ENCODE data around the gene AGTR1.
"Not testable (repeated sequence)": the region's sequence is repeated elsewhere in the genome, so short reads cannot be mapped to it uniquely, and the experiment has no call there.

Gene AGTR1

DNA sequence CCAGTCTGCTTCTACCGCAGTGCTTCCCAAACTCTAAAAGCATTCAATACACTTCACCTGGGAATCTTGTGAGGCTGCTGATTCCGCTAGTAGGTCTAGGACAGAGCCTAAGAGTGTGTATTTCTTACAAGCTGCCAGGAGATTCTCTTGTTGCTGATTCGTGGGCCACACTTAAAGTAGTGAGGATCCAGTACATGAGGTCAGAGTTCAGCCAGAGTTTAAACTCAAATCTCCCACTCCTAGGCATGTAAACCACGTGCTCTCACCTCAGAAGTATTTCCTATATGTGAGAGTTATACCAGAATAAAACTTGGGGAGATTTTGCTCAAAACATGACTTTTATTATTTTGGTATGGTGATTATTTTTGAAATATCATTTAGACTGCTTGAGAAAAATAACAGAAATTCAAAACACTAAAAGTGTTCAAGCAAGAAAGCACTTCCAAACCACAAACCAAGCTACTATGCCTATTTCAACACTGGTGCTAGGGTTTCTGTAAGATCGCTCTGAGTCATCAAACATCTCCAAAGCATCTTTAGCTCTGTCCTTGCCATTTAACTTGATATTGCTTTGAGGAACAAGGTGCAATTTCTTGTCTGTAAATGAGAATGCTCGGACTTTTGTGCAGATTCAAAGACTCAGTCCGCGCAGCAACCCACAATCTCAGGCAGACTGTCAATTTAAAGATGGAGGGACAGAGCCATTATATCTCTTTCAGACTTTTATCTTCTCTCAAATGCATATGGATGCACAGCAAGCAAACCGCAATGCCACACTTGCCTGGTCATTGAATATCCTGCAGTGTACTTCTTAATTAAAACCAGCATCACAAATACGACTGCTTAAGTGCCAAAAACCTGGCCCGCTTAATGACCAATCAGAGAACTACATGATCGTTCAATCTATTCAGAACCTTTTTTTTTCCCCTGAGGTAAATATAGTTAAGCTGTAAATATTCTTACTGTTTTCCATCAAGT is 59.8 kb downstream of the AGTR1 start:
- DNase-seq (ENCODE audit: low read depth in 4 of 4, low spot score in 1 of 4), result no peak

DNA sequence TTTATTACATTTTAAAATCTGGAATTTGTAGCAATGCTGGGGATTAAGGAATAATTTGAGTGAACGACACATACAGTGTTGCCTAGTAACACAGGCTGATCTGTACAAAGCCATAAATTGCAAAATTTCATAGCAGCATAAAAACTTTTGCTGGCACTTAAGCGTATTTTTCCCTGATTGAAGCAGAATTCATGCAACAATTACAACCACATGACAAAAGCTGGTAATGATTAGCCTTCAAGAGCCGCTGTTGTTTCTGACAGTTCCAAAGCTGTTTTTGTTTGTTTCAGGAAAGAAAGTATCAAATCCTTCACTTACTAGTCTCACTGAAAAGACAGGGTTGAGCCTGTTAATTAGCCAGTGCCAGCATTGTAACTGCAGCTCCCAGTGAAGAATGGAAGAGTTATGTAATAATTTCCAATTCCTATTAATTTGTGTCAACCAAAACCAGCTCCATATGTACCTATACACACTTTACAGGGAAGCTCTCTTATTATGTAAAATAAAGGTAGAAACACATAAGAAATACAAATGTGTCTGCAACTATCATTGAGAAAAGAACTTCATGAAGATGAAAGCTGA is 60.7 kb downstream of the AGTR1 start:
- no peak for DNase-seq (ENCODE audit: low read depth in 4 of 4, low spot score in 1 of 4)

DNA sequence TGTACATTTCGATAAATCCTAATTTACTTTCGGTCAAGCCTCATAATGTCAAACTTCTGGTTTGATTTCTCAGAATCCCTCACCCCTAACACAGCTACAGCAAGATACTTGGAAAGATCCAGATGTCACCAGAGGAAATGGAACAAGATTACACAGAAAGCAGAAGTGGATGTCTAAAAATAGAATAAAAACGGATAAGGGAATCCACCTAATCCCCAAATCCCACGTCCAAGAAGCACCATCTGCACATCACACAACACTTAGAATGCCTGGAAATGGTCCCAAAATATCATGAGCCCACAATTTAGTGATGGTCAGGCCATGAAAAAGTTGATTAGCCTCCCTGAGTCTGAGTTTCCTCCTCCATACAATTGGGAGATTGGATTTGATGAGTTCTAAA is 61.7 kb downstream of the AGTR1 start:
- no peak for DNase-seq (ENCODE audit: low read depth in 4 of 4, low spot score in 1 of 4)

DNA sequence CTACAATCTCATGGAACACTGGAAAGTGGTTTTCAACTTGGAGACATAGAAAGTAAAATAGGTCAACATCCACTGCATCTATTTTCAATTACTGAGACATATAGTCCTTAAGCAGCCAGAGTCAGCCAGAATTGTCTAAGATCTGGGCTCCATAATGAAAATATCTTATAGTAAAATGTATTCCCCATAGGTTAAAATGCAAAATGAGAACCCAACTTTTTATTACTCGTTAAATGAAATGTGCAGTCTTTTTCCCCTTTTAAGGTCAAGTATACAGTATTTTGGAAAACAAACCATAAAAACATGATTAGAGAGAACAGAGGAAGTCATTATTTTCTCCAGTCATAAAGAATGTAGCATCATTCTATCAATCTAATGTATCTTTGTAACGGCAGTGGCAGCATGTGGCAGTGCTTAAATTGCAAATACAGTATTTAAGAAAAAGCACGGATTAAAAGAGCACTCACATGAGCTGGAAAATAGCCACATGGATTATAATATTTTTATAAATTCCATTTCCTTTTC is 65.5 kb downstream of the AGTR1 start:
- DNase-seq (ENCODE audit: low read depth in 4 of 4, low spot score in 1 of 4), result no peak

DNA sequence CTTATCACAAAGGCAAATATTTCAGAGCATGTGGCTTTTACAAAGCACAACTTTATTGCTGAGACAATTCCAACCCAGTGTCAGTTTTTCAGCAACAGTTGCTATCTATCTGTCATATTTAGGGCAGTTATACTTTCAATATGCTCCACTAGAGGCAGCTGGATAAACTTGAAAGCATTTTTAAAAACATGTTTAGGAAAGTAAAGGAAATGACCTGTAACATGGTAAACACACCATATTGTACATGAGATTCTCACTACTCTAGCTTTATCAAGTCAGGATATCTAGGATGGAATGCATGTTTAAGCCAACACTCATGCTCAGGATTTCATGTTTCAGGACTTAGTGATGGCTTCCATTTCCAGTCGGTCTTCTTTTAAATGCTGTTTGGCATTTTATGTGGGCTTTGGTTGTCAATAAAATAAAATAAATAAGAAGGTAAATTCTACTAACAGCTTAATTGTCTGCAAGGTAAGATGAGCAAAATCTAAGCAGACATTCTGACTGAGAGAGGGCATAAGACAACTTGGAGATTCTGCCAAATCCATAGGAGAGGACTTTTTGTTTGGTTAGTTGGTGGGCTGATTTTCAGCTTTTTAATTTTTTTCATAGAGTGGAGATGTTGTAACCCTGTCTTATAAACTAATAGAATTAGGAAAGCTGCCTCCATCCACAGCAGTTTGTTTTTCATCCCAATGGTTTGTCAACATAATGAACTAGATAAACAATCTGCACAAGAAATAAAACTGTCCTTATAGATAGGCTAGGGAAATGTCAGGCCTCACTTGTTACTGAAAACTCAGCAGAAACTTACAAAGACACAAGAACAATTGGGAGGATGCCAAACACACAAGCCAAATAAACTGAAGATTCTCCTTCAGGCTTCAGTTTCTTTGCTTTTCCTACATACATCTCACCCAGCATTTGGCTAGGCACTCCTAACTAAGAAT is 66.6 kb downstream of the AGTR1 start:
- DNase-seq (ENCODE audit: low read depth in 4 of 4, low spot score in 1 of 4), result no peak

DNA sequence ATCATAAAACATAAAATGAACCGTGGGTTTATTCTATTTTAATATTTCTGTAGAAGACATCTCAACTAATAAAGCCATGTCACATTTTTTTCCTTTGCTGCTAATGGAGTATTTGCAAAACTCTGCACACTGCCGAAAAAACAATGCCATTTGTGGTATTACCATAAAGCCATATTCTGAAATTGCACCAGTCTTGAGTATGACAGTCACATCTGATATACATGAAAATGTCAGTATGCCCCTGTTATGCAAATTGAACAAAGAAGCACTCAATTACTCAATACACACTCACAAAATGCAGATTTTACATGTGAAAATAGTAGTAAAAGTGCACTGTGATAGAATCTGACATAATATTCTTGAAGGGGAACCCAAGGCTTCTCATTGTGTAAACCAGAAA is 74.7 kb downstream of the AGTR1 start:
- no peak for DNase-seq (ENCODE audit: low read depth in 4 of 4, low spot score in 1 of 4)

DNA sequence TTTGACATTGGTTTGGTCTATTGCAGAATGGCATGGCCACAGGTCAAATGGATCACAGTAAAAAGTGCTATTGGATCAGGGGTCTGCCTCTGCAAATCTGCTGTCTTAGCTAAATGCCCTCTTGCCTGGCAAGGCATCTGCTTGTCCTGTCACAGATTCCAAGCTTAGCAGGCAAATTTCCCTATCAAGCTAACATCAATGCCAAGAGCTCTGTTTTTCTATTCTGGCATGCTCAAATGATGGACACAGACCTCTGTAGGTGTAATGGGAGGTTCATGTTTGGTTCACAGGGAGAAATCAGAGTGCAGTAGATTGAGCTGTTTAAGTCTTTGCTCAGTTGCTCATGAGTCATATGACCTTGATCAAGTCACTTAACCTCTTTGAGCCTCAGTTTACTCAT is 75.1 kb downstream of the AGTR1 start:
- no peak for DNase-seq (ENCODE audit: low read depth in 4 of 4, low spot score in 1 of 4)

DNA sequence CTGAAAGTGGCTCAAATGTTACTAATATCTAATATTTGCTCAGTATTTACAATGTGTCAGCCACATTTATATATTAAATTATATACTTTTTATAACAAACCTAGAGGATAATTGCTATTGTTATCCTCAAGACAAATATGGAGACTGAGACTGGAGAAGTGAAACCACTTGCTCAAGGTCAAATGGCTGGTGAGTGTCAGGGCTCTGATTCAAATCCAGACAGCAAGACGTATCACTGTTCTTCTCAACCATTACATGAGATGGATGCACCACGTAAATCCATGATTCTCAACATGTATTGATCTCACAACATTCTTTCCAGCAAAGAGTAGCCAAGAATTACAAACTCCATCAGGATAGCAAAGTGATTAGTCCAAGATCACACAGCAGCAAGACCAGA is 76.1 kb downstream of the AGTR1 start:
- no peak for DNase-seq (ENCODE audit: low read depth in 4 of 4, low spot score in 1 of 4)

DNA sequence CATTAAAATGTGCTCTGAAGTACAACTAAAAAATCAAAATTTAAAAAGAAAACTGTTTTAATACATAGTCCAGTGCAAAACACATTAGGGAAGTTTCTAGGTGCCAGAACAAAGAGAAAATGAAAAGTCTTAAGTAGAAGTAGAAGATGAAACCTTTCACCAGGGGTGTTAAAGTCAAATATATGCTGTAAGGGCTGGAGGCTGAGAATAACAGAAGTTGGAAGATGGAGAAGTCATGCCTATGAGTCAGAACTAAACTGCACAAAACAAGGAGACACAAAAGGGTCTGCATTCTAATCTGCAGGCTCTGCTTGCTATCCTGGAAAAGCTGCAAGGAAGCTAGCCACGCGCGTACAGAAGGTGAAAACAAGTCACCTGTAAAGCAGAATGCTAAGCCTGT is 81.2 kb downstream of the AGTR1 start:
- no peak for DNase-seq (ENCODE audit: low read depth in 4 of 4, low spot score in 1 of 4)

DNA sequence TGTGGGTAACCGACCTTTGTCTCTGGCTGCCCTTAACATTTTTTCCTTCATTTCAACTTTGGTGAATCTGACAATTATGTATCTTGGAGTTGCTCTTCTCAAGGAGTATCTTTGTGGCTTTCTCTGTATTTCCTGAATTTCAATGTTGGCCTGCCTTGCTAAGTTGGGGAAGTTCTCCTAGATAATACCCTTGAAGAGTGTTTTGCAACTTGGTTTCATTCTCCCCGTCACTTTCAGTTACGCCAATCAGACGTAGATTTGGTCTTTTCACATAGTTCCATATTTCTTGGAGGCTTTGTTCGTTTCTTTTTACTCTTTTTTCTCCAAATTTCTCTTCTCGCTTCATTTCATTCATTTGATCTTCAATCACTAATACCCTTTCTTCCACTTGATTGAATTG is 87.3 kb downstream of the AGTR1 start:
- not testable (repeated sequence) for DNase-seq (ENCODE audit: low read depth in 4 of 4, low spot score in 1 of 4)

DNA sequence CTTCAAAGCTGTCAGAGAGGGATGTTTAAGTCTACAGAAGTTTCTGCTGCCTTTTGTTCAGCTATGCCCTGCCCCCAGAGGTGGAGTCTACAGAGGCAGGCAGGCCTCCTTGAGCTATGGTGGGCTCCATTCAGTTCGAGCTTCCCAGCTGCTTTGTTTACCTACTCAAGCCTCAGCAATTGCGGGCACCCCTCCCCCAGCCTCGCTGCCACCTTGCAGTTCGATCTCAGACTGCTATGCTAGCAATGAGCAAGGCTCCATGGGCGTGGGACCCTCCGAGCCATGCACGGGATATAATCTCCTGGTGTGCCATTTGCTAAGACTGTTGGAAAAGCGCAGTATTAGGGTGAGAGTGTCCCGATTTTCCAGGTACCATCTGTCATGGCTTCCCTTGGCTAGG is 88.5 kb downstream of the AGTR1 start:
- not testable (repeated sequence) for DNase-seq (ENCODE audit: low read depth in 4 of 4, low spot score in 1 of 4)

DNA sequence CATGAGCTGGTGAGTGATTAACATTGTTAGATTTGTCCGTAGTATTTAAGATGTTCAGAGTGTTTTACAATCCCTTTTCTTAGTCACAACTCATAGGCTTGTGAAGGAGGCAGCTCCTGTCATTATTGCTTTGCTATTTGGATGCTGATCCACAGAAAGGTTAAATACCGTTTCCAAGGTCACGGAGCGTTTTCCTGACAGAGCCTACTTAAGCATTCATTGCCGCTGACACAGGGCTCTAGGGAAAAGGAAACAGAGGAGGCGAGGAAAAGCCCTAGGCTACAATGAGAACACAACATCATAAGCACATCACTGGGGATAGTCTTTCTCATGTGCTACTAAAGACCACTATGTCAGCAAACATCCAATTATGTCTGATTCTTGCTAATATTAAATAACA is 91.4 kb downstream of the AGTR1 start:
- DNase-seq (ENCODE audit: low read depth in 4 of 4, low spot score in 1 of 4), result no peak

DNA sequence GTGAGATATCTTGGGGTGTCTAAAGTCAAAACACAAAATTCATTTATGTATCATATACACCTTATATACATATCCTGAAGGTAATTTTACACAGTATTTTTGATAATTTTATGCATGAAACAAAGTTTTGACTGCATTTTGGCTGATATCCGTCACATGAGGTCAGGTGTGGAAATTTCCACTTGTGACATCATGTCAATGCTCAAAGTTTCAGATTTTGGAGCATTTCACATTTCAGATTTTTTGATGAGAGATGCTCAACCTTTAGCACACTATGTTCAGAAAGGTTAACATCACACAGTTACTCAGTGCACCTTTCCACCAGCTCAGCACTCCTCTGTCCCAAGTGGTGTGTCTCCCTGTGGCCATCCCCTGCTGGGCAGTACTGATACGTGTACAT is 92.2 kb downstream of the AGTR1 start:
- DNase-seq (ENCODE audit: low read depth in 4 of 4, low spot score in 1 of 4), result no peak

DNA sequence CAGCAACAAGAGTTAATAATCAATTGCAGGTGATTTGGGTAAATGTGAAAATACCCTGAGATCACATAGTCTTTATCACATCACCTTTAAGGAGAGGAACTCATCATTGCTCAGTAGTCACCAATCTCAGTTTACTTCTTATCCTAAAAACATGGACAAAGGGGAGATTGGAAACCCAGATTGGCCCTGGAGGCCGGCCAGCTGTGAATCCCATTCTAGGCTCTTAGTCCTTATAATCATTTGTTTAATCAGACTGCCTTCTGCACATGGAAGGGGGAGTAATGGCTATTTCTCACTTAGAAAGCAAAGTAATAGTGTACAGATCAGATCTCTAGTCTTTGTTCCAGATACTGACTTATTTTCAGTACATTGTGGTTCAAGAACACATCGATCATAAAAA is 92.7 kb downstream of the AGTR1 start:
- no peak for DNase-seq (ENCODE audit: low read depth in 4 of 4, low spot score in 1 of 4)

DNA sequence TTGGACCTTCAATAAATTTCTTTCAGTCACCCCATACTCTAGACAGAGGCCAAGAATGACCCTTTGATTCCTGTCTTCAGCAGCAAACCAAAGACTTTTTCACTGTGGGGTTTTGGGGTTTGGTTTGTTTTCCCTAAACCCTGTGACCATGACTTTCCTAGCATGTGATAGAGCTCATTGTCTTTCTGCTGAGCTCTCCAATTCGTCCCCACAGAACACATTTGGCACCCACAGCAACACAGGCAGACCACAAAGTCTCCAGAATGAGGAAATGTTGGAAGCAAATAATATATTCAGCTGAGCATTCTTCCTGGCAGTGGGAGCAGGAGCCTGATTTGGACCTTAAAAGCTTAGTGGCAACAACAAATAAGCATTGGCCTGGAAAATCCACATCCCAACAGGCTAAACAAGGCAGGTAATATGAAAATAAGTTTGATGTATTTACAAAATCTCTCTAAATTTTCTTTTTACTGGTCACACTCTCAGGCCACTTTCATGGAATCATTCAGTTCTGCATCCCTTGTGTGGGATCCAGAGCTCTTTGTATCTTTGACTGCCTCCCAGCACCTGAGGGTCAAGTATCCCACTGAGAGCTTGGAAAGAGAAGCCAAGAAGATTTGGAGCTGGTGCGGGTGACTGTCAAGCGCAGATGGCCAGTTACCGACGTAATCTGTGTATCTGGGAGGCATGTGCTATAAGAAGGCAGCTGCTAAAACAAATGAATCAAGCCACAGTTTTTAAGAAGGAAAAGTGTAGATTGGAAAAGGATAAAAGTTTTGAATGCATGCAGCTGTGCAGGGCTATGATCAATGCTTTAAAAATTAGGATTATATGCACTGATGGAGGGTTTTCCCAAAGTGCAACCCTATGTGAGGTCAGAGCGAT is 93.4 kb downstream of the AGTR1 start:
- DNase-seq (ENCODE audit: low read depth in 4 of 4, low spot score in 1 of 4), result no peak

DNA sequence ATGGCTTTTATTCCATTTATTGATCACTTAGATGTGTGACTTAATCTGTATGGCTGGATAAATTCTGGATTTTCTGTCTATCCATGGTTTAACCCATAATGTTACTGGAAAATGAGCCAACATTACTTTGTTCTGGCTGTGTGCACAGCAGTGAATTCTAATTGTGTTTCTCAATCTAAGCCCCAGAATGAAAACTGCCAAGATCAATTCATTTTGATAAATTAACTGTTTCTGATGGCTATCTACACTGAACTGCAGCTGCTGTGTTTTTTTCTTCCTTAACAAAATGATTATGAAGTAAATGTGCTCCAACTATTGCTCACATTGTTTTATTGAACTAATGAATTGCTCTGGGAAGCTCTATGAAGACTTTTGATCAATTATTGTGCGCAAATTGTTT is 94.2 kb downstream of the AGTR1 start:
- no peak for DNase-seq (ENCODE audit: low read depth in 4 of 4, low spot score in 1 of 4)

DNA sequence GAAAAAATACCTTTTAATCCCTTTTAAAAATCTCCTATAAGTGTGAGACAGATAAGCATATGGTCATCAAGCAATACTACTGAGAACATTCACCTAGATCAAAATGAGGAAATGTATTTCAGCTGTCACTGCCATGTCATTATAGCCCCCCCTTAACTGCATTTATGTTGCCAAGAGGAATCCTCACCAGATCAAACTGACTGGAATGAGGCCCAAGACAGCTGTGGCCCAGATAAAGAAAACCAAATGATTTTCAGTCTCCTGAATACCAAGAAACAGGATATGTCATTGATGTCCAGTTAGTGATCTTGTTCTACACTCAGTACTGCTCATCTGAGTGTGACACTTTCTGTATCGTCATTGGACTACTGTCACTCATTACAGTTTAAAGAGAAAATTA is 94.8 kb downstream of the AGTR1 start:
- DNase-seq (ENCODE audit: low read depth in 4 of 4, low spot score in 1 of 4), result no peak
